ENCODE data around the gene PPP2R2C. TPM values are rescaled to one million over a fixed set of nuclear protein-coding genes. Genes with fewer than 3 reads are reported as not detected.

PPP2R2C gene
- polyA plus RNA-seq, 1 of the 3 experiments (the other 2 are of a cell fraction) = 0.21 TPM

DNA sequence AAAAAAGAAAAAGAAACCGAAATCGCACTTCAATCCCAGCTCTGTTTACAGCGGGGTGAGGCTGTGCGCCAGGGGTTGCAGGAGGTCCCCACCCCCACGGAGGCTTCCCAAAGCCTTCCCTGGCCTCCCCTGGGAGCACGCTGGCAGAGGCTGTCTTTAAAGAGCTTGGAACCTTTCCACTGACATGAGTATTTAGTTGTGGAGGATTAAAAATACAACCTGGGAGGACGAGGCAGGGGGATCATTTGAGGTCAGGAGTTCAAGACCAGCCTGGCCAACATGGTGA, 69.1 kb downstream of the PPP2R2C start (continued):
- TF ChIP-seq, protein P1, sequence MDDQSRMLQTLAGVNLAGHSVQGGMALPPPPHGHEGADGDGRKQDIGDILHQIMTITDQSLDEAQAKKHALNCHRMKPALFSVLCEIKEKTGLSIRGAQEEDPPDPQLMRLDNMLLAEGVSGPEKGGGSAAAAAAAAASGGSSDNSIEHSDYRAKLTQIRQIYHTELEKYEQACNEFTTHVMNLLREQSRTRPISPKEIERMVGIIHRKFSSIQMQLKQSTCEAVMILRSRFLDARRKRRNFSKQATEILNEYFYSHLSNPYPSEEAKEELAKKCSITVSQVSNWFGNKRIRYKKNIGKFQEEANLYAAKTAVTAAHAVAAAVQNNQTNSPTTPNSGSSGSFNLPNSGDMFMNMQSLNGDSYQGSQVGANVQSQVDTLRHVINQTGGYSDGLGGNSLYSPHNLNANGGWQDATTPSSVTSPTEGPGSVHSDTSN (IDR thresholded peaks at IDR 0.05) = no peak
- TF ChIP-seq, protein P2, sequence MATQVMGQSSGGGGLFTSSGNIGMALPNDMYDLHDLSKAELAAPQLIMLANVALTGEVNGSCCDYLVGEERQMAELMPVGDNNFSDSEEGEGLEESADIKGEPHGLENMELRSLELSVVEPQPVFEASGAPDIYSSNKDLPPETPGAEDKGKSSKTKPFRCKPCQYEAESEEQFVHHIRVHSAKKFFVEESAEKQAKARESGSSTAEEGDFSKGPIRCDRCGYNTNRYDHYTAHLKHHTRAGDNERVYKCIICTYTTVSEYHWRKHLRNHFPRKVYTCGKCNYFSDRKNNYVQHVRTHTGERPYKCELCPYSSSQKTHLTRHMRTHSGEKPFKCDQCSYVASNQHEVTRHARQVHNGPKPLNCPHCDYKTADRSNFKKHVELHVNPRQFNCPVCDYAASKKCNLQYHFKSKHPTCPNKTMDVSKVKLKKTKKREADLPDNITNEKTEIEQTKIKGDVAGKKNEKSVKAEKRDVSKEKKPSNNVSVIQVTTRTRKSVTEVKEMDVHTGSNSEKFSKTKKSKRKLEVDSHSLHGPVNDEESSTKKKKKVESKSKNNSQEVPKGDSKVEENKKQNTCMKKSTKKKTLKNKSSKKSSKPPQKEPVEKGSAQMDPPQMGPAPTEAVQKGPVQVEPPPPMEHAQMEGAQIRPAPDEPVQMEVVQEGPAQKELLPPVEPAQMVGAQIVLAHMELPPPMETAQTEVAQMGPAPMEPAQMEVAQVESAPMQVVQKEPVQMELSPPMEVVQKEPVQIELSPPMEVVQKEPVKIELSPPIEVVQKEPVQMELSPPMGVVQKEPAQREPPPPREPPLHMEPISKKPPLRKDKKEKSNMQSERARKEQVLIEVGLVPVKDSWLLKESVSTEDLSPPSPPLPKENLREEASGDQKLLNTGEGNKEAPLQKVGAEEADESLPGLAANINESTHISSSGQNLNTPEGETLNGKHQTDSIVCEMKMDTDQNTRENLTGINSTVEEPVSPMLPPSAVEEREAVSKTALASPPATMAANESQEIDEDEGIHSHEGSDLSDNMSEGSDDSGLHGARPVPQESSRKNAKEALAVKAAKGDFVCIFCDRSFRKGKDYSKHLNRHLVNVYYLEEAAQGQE (IDR thresholded peaks at IDR 0.05; ENCODE audit: low read depth, low read length) = no peak
- TF ChIP-seq, protein P3, sequence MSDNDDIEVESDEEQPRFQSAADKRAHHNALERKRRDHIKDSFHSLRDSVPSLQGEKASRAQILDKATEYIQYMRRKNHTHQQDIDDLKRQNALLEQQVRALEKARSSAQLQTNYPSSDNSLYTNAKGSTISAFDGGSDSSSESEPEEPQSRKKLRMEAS (IDR thresholded peaks at IDR 0.05; ENCODE audit: low read depth) = no peak
- TF ChIP-seq, protein P4, sequence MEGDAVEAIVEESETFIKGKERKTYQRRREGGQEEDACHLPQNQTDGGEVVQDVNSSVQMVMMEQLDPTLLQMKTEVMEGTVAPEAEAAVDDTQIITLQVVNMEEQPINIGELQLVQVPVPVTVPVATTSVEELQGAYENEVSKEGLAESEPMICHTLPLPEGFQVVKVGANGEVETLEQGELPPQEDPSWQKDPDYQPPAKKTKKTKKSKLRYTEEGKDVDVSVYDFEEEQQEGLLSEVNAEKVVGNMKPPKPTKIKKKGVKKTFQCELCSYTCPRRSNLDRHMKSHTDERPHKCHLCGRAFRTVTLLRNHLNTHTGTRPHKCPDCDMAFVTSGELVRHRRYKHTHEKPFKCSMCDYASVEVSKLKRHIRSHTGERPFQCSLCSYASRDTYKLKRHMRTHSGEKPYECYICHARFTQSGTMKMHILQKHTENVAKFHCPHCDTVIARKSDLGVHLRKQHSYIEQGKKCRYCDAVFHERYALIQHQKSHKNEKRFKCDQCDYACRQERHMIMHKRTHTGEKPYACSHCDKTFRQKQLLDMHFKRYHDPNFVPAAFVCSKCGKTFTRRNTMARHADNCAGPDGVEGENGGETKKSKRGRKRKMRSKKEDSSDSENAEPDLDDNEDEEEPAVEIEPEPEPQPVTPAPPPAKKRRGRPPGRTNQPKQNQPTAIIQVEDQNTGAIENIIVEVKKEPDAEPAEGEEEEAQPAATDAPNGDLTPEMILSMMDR (IDR thresholded peaks at IDR 0.05) = no peak
- no peak for TF ChIP-seq TCF12 (IDR thresholded peaks at IDR 0.05)

DNA sequence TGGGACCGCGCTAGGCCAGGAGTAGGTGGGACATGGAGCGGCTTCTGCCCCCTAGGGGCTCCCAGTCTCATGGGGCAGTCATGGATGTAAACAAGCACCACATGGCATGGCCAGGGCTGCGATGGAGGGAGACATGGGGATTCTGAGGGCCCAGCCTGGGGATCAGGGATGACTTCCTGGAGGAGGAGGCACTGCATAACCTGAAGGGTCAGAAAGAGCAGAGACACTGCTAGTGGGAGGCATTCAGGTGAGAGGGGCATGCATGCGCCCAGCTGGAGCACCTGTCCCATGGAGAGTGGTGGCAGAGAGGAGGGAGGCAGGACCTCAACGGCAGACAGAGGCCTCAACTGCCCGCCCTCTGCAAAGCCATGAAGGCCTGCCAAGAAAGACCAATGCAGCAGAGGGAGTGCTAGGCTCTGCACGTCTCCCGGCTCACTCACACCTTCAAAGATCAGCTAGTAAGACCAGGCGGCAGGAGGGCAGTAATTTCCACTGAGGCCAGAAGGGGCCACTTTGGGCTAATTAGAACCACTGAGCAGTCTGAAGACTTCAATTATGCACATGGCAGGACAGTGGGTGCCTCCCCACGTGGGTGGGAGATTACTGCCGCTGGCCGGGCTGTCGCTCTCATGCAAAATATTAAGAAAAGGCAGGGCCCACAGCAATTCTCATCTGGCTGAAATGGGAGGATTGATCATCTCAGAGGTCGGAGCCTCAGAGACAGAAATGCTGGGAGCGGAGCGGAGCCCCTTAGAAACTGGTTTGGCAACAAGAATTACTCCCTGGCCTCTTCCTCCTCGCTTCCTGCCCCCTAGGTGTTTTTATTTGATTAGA, 69.6 kb downstream of the PPP2R2C start:
- Histone ChIP-seq H3K9ac (no peak overlapping the region), H3K36me3 (replicated peaks in 1 of 2; ENCODE audit: control insufficient read depth in 1 of 2, insufficient read depth in 2 of 2, low read length in 1 of 2) (no peaks in the 10 kb centered on the region), H3K4me3 (ENCODE audit: low read depth in 2 of 2, low read length in 1 of 2) (no peak overlapping the region), H3K4me2 (no peak overlapping the region), H3K27ac (ENCODE audit: low read depth in 2 of 2, low read length in 1 of 2) (no peak overlapping the region), H2AFZ (ENCODE audit: low read depth) (no peak overlapping the region), H3K27me3 (ENCODE audit: insufficient read depth) (no peaks in the 10 kb centered on the region), H4K20me1 (ENCODE audit: insufficient read depth) (no peaks in the 10 kb centered on the region), H3F3A (replicated peaks; ENCODE audit: insufficient read depth) (no peaks in the 10 kb centered on the region), H3K4me1 (ENCODE audit: control insufficient read depth in 1 of 2, insufficient read depth in 2 of 2, low read depth in 1 of 2, low read length in 1 of 2) (peaks cover 0 to 13% of the 10 kb centered on the region in 2 experiments; a peak in 2 of 4 replicates), H3K9me3 (no peaks in the 10 kb centered on the region), H3K9me2 (no peaks in the 10 kb centered on the region), H3K79me2 (ENCODE audit: insufficient read depth) (no peaks in the 10 kb centered on the region)
- DNase-seq = no peak
- 57% methylated on average over 18 of the region's 18 CpGs for WGBS (ENCODE audit: low lambda C conversion rate)
- TF ChIP-seq RAD21 (IDR thresholded peaks at IDR 0.05; ENCODE audit: low read length) (no peak), SMC3 (IDR thresholded peaks at IDR 0.05; ENCODE audit: low read depth, low read length) (no peak), SIN3A (IDR thresholded peaks at IDR 0.05; ENCODE audit: borderline replicate concordance, low read depth, low read length) (no peak), YY1 (IDR thresholded peaks at IDR 0.05; ENCODE audit: low read depth) (no peak), TEAD4 (IDR thresholded peaks at IDR 0.05; ENCODE audit: borderline replicate concordance, insufficient read depth) (no peak), FOXM1 (IDR thresholded peaks at IDR 0.05; ENCODE audit: low read depth) (no peak), MXI1 (IDR thresholded peaks at IDR 0.05; ENCODE audit: low read depth, low read length) (no peak), NFIC (IDR thresholded peaks at IDR 0.05; ENCODE audit: borderline replicate concordance) (no peak), MEF2A (IDR thresholded peaks at IDR 0.05; ENCODE audit: borderline replicate concordance, low read depth) (no peak)
- CTCF ChIA-PET = interaction anchor here (1.3 to 3.2 kb wide), 2 partner anchors 9 to 144 kb away, joined by 4 to 11 read pairs; no protein-coding TSS in a partner anchor
- POLR2A ChIA-PET = no interaction called here

All from SK-N-SH (cell line).